RWPE1 (cell line): Measurements from ENCODE around the gene TJAP1.

Experiments
- CTCF ChIA-PET: fragments of 350-600 bp; sonication (Branson Sonifier 250); formaldehyde crosslinking; extraction: SDS; loops from one replicate; lab custom pipeline; 2021; lab: Yijun Ruan, JAX
- POLR2A ChIA-PET: fragments of 400-600 bp; formaldehyde crosslinking; extraction: SDS; loops from one replicate; lab custom pipeline; 2020; ENCODE audit warnings: antibody characterized with exemption; ENCODE audit not compliant: low non-redundant PET; lab: Yijun Ruan, JAX
- DNase-seq: peaks from one replicate; pipeline ENCODE4 v3.0.0; 2012; ENCODE audit warnings: low spot score
- H3K27ac ChIP-seq: fragments of 450-650 bp; 2 replicates; pipeline ENCODE4 v1.5.1; 2017
- TF ChIP-seq, protein P1 (sequence below): fragments of 450-650 bp; conservative IDR thresholded peaks from 2 replicates; pipeline ENCODE4 v1.5.1; 2017; ENCODE audit warnings: low read depth, mild to moderate bottlenecking

TJAP1 gene

DNA sequence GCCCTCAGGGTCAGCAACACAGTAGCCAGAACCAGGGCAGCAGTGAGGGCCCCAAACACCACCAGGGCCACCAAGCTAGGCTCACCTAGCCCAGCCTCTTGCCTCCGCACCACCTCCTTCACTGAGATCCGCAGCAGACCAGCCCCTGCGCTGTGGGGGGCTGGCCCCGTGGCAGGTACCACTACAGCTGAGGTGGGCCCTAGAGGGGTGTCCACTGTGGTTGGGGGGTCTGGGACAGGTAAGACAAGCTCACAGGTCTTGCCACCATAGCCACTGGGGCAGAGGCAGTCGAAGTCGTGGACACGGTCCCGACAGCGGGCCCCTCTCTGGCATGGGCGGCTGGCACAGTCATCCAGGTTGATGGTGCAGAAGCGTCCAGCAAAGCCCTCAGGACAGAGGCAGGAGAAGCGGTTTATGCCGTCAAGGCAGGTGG is 26.7 kb upstream of the TJAP1 start:
- DNase-seq: no peak
- CTCF ChIA-PET: interaction anchor here (0.6 kb wide), 1 partner anchor 1531 kb away, joined by 5 read pairs; no protein-coding TSS in a partner anchor
- TF ChIP-seq, protein P1, sequence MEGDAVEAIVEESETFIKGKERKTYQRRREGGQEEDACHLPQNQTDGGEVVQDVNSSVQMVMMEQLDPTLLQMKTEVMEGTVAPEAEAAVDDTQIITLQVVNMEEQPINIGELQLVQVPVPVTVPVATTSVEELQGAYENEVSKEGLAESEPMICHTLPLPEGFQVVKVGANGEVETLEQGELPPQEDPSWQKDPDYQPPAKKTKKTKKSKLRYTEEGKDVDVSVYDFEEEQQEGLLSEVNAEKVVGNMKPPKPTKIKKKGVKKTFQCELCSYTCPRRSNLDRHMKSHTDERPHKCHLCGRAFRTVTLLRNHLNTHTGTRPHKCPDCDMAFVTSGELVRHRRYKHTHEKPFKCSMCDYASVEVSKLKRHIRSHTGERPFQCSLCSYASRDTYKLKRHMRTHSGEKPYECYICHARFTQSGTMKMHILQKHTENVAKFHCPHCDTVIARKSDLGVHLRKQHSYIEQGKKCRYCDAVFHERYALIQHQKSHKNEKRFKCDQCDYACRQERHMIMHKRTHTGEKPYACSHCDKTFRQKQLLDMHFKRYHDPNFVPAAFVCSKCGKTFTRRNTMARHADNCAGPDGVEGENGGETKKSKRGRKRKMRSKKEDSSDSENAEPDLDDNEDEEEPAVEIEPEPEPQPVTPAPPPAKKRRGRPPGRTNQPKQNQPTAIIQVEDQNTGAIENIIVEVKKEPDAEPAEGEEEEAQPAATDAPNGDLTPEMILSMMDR: no peak
- peak overlapping the region; percentile 72 for H3K27ac ChIP-seq
- POLR2A ChIA-PET: no interaction called here

GRCh38 chr6:43451348-43451747 is 26.0 kb upstream of the TJAP1 start:
- POLR2A ChIA-PET: no interaction called here
- TF ChIP-seq, protein P1: no peak
- CTCF ChIA-PET: no interaction called here
- DNase-seq: no peak
- H3K27ac ChIP-seq: peak overlapping the region; percentile 72

DNA sequence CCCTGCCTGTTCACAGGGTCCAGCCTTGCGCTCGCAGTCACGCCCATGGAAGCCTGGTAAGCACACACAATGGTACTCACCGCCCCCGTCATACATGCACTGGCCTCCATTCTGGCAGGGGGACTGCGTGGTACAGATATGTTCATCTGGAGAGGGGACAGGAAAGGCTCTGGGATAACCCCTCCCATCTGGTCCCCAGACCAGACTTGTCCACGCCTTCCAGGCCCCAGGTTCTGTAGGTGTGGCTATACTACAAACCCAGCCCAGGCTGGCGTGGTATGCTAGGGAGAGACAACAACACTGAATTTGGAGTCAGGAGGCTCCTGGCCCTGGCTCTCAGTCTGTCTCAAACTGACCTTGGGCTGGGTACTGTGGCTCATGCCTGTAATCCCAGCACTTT is 25.4 kb upstream of the TJAP1 start:
- peak overlapping the region; percentile 72 for H3K27ac ChIP-seq
- DNase-seq: no peak
- TF ChIP-seq, protein P1: no peak
- POLR2A ChIA-PET: no interaction called here
- CTCF ChIA-PET: interaction anchor here (0.7 kb wide), 1 partner anchor 144 kb away, joined by 3 read pairs; no protein-coding TSS in a partner anchor

GRCh38 chr6:43452896-43453295 is 24.5 kb upstream of the TJAP1 start:
- TF ChIP-seq, protein P1: no peak
- POLR2A ChIA-PET: no interaction called here
- CTCF ChIA-PET: interaction anchor here (0.6 kb wide), 1 partner anchor 48 kb away, joined by 3 read pairs; no protein-coding TSS in a partner anchor

DNA sequence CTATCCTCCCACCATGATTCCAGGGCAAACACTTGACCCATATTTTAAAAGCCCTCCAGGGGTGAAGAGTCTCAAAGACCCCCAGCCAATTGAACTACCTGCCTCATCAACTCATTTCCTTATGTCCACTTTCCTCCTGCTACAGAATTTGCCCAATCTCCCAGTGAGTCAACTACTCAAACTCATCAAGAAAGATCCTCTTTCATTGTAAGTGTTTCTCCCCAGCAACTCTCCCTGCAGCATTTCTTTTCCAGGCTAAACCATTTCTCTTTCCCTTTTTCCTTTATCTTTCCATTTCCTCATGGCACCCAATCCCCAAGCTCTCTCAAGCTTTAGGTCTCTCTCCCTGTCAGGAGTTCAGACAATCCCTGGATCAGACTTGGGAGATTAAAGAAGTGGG is 23.5 kb upstream of the TJAP1 start:
- DNase-seq: no peak
- TF ChIP-seq, protein P1: no peak
- ChIA-PET POLR2A (no interaction called here), CTCF (interaction anchor here (0.6 to 1.7 kb wide), 10 partner anchors 12 to 171 kb away, joined by 3 to 10 read pairs (median 4); no protein-coding TSS in a partner anchor)
- peak overlapping the region; percentile 90 for H3K27ac ChIP-seq

More at GRCh38 chr6:43452896-43453295, 24.5 kb upstream of the TJAP1 start:
- DNase-seq: no peak
- peak overlapping the region; percentile 72; the same call in 1 of the 2 replicates for H3K27ac ChIP-seq

DNA sequence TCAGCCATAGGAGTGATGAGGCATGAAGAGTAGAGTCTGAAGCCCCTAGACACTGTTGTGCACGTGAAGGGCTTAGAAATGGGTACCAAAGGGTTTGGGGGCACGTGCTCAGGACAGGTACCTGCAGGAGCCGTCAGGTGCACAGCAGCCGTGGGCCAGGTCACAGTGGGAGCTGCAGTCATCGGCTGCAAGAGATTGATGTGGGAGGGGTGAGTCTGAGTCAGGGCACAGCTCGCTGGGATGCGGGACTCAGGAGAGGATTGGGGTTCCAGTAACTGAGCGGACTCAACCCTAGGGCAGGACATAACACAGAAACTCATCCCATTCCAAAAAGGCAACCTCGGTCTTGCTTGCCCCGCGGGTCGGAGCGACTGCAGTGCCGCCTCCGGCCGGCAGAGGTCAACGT is 23.1 kb upstream of the TJAP1 start:
- ChIA-PET CTCF (interaction anchor here (0.6 to 2.7 kb wide), 11 partner anchors 12 to 172 kb away, joined by 3 to 14 read pairs (median 4); no protein-coding TSS in a partner anchor), POLR2A (no interaction called here)
- peak; percentile 71 for DNase-seq
- TF ChIP-seq, protein P1: peak; percentile 94
- peak overlapping the region; percentile 90 for H3K27ac ChIP-seq
